GM23338 (cell line): ENCODE data around the gene SYNDIG1. TPM values are rescaled to one million over a fixed set of nuclear protein-coding genes. Genes with fewer than 3 reads are reported as not detected.

Source experiments
- ATAC-seq: fragments of 200-7000 bp; cut with Tn5 transposase; 3 replicates; pipeline ENCODE4 v1.9.1; 2020
- DNase-seq: peaks from one replicate; pipeline ENCODE4 v3.0.0-alpha.2; 2015; ENCODE audit warnings: low spot score
- H2AFZ ChIP-seq: fragments of 200-600 bp; sonication (generic); 2 replicates; pipeline ENCODE4 v1.8.0; 2016; ENCODE audit warnings: antibody characterized with exemption, mild to moderate bottlenecking, moderate library complexity
- H3F3A ChIP-seq: fragments of 200-600 bp; sonication (generic); replicated peaks from 2 replicates; pipeline ENCODE4 v1.8.0; 2017; ENCODE audit warnings: antibody characterized with exemption, mixed run types, low read depth
- H3K27ac ChIP-seq: fragments of 200-600 bp; sonication (generic); 2 replicates; pipeline ENCODE4 v1.6.1; 2016; ENCODE audit warnings: low read depth
- H3K27me3 ChIP-seq: fragments of 200-600 bp; sonication (generic); 2 replicates; pipeline ENCODE4 v1.8.0; 2016; ENCODE audit warnings: mild to moderate bottlenecking, mixed run types, moderate library complexity; ENCODE audit not compliant: insufficient read depth
- H3K36me3 ChIP-seq: fragments of 200-600 bp; sonication (generic); 2 replicates; pipeline ENCODE4 v1.8.0; 2016; ENCODE audit warnings: mild to moderate bottlenecking; ENCODE audit not compliant: insufficient read depth
- H3K4me1 ChIP-seq: fragments of 200-600 bp; sonication (generic); 2 replicates; pipeline ENCODE4 v1.8.0; 2016; ENCODE audit warnings: mild to moderate bottlenecking, moderate library complexity; ENCODE audit not compliant: insufficient read depth
- H3K4me2 ChIP-seq: fragments of 200-600 bp; sonication (generic); 2 replicates; pipeline ENCODE4 v1.7.1; 2017; ENCODE audit warnings: mixed run types
- H3K4me3 ChIP-seq: fragments of 200-600 bp; sonication (generic); 2 replicates; pipeline ENCODE4 v1.6.1; 2016; ENCODE audit warnings: mixed run types
- H3K79me2 ChIP-seq: fragments of 200-600 bp; sonication (generic); replicated peaks from 2 replicates; pipeline ENCODE4 v1.8.0; 2017; ENCODE audit warnings: mild to moderate bottlenecking; ENCODE audit not compliant: insufficient read depth
- H3K9me2 ChIP-seq: fragments of 200-600 bp; sonication (generic); 2 replicates; pipeline ENCODE4 v1.8.0; 2017; ENCODE audit not compliant: insufficient read depth
- H4K20me1 ChIP-seq: fragments of 200-600 bp; sonication (generic); replicated peaks from 2 replicates; pipeline ENCODE4 v1.8.0; 2017; ENCODE audit warnings: mild to moderate bottlenecking; ENCODE audit not compliant: insufficient read depth
- H3K27ac Mint-ChIP-seq: 2 replicates; pipeline ENCODE4 v1.8.0; 2020; ENCODE audit warnings: inconsistent platforms, mild to moderate bottlenecking, moderate library complexity, mixed read lengths
- H3K27me3 Mint-ChIP-seq: 3 replicates; pipeline ENCODE4 v1.8.0; 2022; ENCODE audit warnings: low read depth, mild to moderate bottlenecking, moderate library complexity, mixed read lengths, inconsistent platforms; ENCODE audit not compliant: insufficient read depth, poor library complexity
- H3K36me3 Mint-ChIP-seq: 3 replicates; pipeline ENCODE4 v1.8.0; 2021; ENCODE audit warnings: low read depth, mild to moderate bottlenecking, inconsistent platforms, moderate library complexity, mixed read lengths
- H3K4me1 Mint-ChIP-seq: 3 replicates; pipeline ENCODE4 v1.8.0; 2020; ENCODE audit warnings: mild to moderate bottlenecking, inconsistent platforms, mixed read lengths
- H3K4me3 Mint-ChIP-seq: 3 replicates; pipeline ENCODE4 v1.8.0; 2021; ENCODE audit warnings: moderate library complexity, mild to moderate bottlenecking, inconsistent platforms, mixed read lengths
- H3K9me3 Mint-ChIP-seq: 3 replicates; pipeline ENCODE4 v1.8.0; 2020; ENCODE audit warnings: moderate library complexity, mild to moderate bottlenecking, inconsistent platforms, mixed read lengths
- CREB1 ChIP-seq: fragments of 250-450 bp; sonication (Bioruptor Pico); IDR thresholded peaks from 2 replicates; pipeline ENCODE4 v1.5.0; 2020; ENCODE audit warnings: low read depth, mild to moderate bottlenecking, moderate library complexity
- JUNB ChIP-seq: IDR thresholded peaks from one replicate; pipeline ENCODE4 v1.6.1; 2016; ENCODE audit warnings: antibody characterized with exemption; ENCODE audit not compliant: unreplicated experiment
- REST ChIP-seq: IDR thresholded peaks from one replicate; pipeline ENCODE4 v1.6.1; 2018; ENCODE audit warnings: antibody characterized with exemption; ENCODE audit not compliant: unreplicated experiment
- STAT1 ChIP-seq: IDR thresholded peaks from one replicate; pipeline ENCODE4 v1.6.1; 2016; ENCODE audit warnings: antibody characterized with exemption; ENCODE audit not compliant: unreplicated experiment
- ZNF462 ChIP-seq: fragments of 250-450 bp; sonication (Bioruptor Pico); IDR thresholded peaks from 2 replicates; pipeline ENCODE4 v1.5.0; 2020; ENCODE audit warnings: mild to moderate bottlenecking, moderate library complexity
- polyA plus RNA-seq: library from polyadenylated mRNA; unstranded; fragments of >200 nt; fragmentation: Nextera tagmentation; extraction: Ambion mirVana; gene quantifications from 2 replicates; pipeline ENCODE4 v1.2.1, GENCODE V29; 2016
- total RNA-seq: library from RNA; depleted of rRNA; stranded (reverse); fragments of >200 nt; shearing (Covaris generic); gene quantifications from 2 replicates; pipeline ENCODE4 v1.2.3, GENCODE V29; 2014
- TF ChIP-seq, protein P1 (sequence below), 2 experiments: fragments of 200-600 bp in 1 of 2; sonication (generic) in 1 of 2; conservative IDR thresholded peaks; 2 replicates each; pipeline versions ENCODE4 v1.5.1 to v1.6.1; 2016 to 2017; ENCODE audit warnings: antibody characterized with exemption in 2 of 2, low read depth in 2 of 2, mild to moderate bottlenecking in 2 of 2, moderate library complexity in 1 of 2
- TF ChIP-seq, protein P2 (sequence below): IDR thresholded peaks from 2 replicates; pipeline ENCODE4 v1.6.1; 2016; ENCODE audit warnings: antibody characterized with exemption

The SYNDIG1 gene
- total and polyA plus RNA-seq, 2 experiments from 2014 or later = 2.8 to 4.8 TPM

GRCh38 chr20:24465159-24465558, 4.3 kb upstream of the SYNDIG1 start:
- peaks cover 50% of the 10 kb centered on the region for H3K4me1 Mint-ChIP-seq
- no peak overlapping the region for H2AFZ ChIP-seq
- no peak overlapping the region for H3K27ac ChIP-seq
- no peaks in the 10 kb centered on the region for H3F3A ChIP-seq
- H3K9me2 ChIP-seq = peaks cover 8% of the 10 kb centered on the region; the same call in 1 of the 2 replicates
- no peaks in the 10 kb centered on the region for H3K9me3 Mint-ChIP-seq
- DNase-seq = no peak
- no peak overlapping the region for H3K4me2 ChIP-seq
- H3K36me3 ChIP-seq = no peaks in the 10 kb centered on the region
- ATAC-seq = no peak
- H3K27me3 ChIP-seq = peaks cover 46% of the 10 kb centered on the region
- H3K4me3 Mint-ChIP-seq = no peak overlapping the region
- H3K27me3 Mint-ChIP-seq = peaks cover 35% of the 10 kb centered on the region
- H3K4me1 ChIP-seq = peaks cover 53% of the 10 kb centered on the region
- no peak overlapping the region for H3K27ac Mint-ChIP-seq
- H3K4me3 ChIP-seq = no peak overlapping the region
- no peaks in the 10 kb centered on the region for H3K79me2 ChIP-seq
- TF ChIP-seq, protein P1, sequence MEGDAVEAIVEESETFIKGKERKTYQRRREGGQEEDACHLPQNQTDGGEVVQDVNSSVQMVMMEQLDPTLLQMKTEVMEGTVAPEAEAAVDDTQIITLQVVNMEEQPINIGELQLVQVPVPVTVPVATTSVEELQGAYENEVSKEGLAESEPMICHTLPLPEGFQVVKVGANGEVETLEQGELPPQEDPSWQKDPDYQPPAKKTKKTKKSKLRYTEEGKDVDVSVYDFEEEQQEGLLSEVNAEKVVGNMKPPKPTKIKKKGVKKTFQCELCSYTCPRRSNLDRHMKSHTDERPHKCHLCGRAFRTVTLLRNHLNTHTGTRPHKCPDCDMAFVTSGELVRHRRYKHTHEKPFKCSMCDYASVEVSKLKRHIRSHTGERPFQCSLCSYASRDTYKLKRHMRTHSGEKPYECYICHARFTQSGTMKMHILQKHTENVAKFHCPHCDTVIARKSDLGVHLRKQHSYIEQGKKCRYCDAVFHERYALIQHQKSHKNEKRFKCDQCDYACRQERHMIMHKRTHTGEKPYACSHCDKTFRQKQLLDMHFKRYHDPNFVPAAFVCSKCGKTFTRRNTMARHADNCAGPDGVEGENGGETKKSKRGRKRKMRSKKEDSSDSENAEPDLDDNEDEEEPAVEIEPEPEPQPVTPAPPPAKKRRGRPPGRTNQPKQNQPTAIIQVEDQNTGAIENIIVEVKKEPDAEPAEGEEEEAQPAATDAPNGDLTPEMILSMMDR (conservative IDR thresholded peaks at IDR 0.05; ENCODE audit: low read depth in 2 of 2) = no peak
- TF ChIP-seq, protein P2, sequence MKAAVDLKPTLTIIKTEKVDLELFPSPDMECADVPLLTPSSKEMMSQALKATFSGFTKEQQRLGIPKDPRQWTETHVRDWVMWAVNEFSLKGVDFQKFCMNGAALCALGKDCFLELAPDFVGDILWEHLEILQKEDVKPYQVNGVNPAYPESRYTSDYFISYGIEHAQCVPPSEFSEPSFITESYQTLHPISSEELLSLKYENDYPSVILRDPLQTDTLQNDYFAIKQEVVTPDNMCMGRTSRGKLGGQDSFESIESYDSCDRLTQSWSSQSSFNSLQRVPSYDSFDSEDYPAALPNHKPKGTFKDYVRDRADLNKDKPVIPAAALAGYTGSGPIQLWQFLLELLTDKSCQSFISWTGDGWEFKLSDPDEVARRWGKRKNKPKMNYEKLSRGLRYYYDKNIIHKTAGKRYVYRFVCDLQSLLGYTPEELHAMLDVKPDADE = no peak
- TF ChIP-seq REST (no peak), JUNB (no peak)
- no peaks in the 10 kb centered on the region for H3K36me3 Mint-ChIP-seq
- no peaks in the 10 kb centered on the region for H4K20me1 ChIP-seq

- Histone ChIP-seq H4K20me1 (no peaks in the 10 kb centered on the region), H3K4me2 (no peak overlapping the region), H3K79me2 (no peaks in the 10 kb centered on the region), H3K4me3 (no peak overlapping the region), H2AFZ (no peak overlapping the region), H3K4me1 (peaks cover 53% of the 10 kb centered on the region), H3K36me3 (no peaks in the 10 kb centered on the region), H3K27ac (no peak overlapping the region), H3K9me2 (peaks cover 8% of the 10 kb centered on the region; the same call in 1 of the 2 replicates), H3F3A (no peaks in the 10 kb centered on the region), H3K27me3 (peaks cover 52% of the 10 kb centered on the region)
- H3K4me1 Mint-ChIP-seq = peaks cover 48% of the 10 kb centered on the region
- no peaks in the 10 kb centered on the region; the same call in 2 of the 3 replicates for H3K36me3 Mint-ChIP-seq
- H3K27me3 Mint-ChIP-seq = peaks cover 41% of the 10 kb centered on the region
- ATAC-seq (no peak), DNase-seq (no peak)
- TF ChIP-seq ZNF462 = no peak
- TF ChIP-seq STAT1 = no peak
- TF ChIP-seq CREB1 (CRISPR knock-in tag) = no peak
- TF ChIP-seq, protein P2 = no peak
- H3K27ac Mint-ChIP-seq = no peak overlapping the region
- no peaks in the 10 kb centered on the region for H3K9me3 Mint-ChIP-seq
- no peak overlapping the region for H3K4me3 Mint-ChIP-seq
Measured at GRCh38 chr20:24465730-24466129, 3.7 kb upstream of the SYNDIG1 start.
